Sigmoid colon (tissue), 4 donors: Measurements from ENCODE around the gene CATSPERD.

ENCODE experiments used
- POLR2A ChIP-seq, 2 donors: fragments of 450-650 bp; IDR thresholded peaks; one replicate each; pipeline ENCODE4 v1.6.1; 2016; ENCODE audit warnings: antibody characterized with exemption in 2 of 2, mild to moderate bottlenecking in 2 of 2, moderate library complexity in 2 of 2
- POLR2AphosphoS5 ChIP-seq, 4 donors: sonication (generic); formaldehyde crosslinking; IDR thresholded peaks; one replicate each; pipeline ENCODE4 v1.6.1; 2017; ENCODE audit warnings: antibody characterized with exemption in 4 of 4
- TF ChIP-seq, protein P1 (sequence below), 4 experiments: fragments of 450-650 bp in 3 of 4; fragments of 200-600 bp in 1 of 4; IDR thresholded peaks; one replicate each; pipeline ENCODE4 v1.5.1; 2016 to 2019; ENCODE audit warnings: antibody characterized with exemption in 4 of 4, mild to moderate bottlenecking in 3 of 4, moderate library complexity in 2 of 4

DNA sequence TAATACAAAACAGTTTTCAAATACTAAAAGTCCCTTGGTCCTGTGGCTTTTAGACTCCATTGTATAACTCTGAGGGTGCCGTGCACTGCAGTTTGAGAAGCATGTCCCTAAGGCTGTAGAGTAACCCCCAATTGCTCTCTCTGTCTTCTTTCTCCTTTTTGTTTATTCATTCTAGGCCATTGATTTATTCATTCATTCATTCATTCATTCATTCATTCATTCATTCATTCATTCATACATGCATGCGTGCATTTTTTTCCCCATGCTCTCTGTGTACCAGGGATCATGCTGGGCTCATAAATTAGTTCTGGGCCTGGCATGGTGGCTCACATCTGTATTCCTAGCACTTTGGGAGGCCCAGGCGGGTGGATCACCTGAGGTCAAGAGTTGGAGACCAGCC lies 44.8 kb downstream of the CATSPERD start:
- no peak for TF ChIP-seq POLR2A (IDR thresholded peaks at IDR 0.05)
- TF ChIP-seq, protein P1, sequence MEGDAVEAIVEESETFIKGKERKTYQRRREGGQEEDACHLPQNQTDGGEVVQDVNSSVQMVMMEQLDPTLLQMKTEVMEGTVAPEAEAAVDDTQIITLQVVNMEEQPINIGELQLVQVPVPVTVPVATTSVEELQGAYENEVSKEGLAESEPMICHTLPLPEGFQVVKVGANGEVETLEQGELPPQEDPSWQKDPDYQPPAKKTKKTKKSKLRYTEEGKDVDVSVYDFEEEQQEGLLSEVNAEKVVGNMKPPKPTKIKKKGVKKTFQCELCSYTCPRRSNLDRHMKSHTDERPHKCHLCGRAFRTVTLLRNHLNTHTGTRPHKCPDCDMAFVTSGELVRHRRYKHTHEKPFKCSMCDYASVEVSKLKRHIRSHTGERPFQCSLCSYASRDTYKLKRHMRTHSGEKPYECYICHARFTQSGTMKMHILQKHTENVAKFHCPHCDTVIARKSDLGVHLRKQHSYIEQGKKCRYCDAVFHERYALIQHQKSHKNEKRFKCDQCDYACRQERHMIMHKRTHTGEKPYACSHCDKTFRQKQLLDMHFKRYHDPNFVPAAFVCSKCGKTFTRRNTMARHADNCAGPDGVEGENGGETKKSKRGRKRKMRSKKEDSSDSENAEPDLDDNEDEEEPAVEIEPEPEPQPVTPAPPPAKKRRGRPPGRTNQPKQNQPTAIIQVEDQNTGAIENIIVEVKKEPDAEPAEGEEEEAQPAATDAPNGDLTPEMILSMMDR (IDR thresholded peaks at IDR 0.05): no peak
- TF ChIP-seq POLR2AphosphoS5 (IDR thresholded peaks at IDR 0.05): no peak
